ENCODE measurements around the gene CDH23.

The CDH23 gene

DNA sequence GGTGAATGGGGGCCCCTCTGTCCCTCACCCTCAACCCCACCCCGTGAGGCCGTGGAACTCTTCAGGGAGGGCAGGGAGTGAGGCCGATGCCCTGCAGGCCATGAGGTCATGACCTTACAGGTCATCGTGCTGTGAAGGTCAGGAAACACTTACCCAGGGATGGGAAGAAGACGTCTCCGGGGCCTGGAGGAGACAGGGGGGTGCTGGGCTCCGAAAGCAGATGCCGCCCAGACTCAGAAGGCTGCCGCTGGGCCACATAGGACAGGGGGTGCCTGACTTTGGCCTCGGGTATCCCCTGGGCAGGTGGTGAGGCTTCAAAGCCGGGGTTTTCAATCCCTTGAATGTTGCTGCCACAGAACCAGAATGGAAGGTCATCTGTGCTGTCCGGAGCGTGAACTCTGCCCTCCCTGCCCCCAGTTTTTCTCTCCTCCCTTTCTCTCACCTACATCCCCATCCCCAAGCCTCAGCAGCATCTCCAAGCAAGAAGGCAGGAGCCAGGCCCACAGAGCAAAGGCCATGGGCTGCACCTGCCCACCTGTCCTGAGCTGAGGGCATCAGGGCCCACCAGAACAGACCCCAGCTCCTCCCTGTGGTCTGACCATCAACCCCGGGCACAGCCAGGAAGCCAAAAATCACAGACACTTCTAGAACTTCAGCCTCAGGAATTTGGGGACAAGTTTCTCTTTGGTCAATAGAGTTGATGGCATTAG, 354.9 kb downstream of the CDH23 start:
- TF ChIP-seq, protein P1, sequence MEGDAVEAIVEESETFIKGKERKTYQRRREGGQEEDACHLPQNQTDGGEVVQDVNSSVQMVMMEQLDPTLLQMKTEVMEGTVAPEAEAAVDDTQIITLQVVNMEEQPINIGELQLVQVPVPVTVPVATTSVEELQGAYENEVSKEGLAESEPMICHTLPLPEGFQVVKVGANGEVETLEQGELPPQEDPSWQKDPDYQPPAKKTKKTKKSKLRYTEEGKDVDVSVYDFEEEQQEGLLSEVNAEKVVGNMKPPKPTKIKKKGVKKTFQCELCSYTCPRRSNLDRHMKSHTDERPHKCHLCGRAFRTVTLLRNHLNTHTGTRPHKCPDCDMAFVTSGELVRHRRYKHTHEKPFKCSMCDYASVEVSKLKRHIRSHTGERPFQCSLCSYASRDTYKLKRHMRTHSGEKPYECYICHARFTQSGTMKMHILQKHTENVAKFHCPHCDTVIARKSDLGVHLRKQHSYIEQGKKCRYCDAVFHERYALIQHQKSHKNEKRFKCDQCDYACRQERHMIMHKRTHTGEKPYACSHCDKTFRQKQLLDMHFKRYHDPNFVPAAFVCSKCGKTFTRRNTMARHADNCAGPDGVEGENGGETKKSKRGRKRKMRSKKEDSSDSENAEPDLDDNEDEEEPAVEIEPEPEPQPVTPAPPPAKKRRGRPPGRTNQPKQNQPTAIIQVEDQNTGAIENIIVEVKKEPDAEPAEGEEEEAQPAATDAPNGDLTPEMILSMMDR (IDR thresholded peaks at IDR 0.05) = no peak

DNA sequence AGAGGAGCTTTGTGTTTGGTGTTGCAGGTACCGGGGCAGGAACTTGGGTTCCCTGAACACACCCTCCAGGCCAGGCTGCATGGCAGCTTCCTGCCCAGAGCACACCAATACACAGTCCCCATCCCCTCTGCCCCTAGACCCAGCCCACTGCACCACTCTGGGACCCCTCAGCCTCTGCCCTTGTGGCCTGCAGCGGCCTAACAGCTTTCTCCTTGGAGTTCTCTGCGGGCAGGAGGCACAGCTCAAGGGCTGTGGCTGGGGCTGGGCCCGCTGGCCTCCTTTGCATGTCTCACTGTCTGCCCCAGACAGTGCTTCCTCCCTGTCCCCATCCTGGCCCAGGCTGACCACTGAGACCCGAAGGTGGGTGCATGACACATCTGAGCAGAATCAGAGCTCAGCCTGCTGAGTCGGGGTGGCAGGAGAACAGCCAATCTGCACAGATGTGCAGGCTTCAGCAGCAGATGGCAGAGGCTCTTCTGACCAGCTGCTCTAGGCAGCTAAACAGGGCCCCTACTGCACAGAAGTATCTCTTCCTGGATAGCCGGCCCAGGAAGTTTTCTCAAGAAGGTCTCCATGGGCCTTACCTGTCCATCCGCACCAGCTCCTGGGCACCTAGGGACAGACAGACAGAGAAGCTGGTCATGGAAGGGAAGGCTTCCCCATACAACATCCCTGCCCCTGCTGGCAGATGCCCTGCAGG, 355.8 kb downstream of the CDH23 start:
- TF ChIP-seq, protein P1 (IDR thresholded peaks at IDR 0.05) = no peak

DNA sequence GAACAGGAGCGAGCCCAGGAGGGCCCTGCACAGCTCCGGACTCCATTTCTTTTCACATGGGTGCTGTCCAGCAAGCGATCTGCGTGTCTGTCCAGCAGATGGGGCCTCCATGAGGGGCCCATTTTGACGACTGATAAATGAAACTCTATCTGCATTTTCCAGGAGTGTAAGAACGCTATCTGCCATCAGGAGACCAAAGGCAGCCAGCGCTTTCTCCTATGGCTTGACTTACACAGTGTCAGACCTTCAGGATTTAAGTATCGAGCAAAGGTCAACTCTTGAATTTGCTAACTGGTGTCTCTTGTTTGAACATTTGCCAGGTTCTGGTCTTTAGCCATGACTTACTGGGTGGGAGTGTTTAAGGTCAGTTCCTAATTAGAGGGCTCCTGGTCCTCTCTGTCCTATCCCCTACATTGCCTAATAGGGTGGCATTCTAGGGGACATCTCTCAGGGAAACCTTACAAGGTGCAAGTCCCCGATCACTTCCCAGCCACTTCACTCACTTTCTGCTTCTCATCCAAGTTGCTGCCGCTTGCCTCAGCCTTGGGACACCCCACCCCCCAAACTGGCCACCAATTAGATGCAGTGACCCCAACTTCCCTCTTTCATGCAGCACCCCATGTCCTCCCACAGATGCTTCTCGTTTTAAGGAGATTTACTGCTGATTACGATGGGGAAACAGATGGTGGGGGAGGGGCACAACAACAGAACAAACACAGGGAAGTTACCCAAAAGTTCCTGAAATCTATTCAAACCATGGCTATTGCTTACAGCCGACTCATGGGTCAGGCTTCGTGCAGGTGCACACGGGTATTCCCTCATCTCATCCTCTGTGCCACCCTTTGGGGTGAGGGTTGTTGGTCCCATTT, 356.6 kb downstream of the CDH23 start:
- TF ChIP-seq, protein P1 (IDR thresholded peaks at IDR 0.05) = no peak

DNA sequence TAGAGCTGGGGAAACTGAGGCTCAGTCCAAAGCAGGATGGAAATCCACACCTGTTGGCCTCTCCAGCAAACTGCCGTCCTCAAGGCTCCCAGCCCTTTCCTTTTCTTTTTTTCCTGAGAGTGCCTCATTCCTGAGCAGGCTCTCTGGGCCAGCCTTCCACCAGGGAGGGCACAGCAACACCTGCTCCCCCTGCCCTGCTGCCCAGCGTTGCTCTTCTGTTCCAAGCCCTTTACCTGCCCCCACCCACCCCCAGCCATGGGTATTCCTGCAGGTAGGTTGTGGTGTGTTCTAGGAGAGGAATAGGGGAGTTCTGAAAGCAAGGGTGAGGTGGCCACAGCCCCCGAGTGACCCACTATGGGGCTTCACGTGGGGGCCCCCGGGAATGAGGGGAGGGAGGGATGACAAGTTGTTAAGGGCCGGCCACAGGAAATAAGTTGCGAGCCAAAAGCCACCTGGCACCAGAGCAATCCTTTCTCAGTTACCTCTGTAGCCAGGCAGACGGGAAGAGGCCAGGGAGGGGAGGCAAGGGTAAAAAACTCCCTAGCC, 357.3 kb downstream of the CDH23 start:
- TF ChIP-seq, protein P1 (IDR thresholded peaks at IDR 0.05) = no peak

DNA sequence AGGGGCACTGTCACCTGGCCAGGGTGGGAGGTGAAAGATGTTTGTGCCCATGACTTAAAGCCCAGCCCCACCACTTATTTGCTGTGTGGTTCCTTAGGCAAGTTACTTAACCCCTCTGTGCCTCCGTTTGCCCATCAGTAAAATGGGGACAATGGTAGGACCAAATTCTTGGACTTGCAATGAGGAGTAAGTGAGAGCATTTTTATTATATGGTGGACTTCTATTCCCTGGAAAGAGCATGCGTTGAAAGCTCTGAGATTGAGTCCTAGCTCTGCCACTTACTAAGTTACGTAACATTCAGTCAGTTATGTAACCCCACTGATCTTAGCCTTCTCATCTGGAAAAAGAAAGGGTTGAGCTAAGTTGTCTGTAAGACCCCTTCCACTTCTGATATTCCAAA, 357.8 kb downstream of the CDH23 start:
- TF ChIP-seq, protein P1 (IDR thresholded peaks at IDR 0.05) = no peak

DNA sequence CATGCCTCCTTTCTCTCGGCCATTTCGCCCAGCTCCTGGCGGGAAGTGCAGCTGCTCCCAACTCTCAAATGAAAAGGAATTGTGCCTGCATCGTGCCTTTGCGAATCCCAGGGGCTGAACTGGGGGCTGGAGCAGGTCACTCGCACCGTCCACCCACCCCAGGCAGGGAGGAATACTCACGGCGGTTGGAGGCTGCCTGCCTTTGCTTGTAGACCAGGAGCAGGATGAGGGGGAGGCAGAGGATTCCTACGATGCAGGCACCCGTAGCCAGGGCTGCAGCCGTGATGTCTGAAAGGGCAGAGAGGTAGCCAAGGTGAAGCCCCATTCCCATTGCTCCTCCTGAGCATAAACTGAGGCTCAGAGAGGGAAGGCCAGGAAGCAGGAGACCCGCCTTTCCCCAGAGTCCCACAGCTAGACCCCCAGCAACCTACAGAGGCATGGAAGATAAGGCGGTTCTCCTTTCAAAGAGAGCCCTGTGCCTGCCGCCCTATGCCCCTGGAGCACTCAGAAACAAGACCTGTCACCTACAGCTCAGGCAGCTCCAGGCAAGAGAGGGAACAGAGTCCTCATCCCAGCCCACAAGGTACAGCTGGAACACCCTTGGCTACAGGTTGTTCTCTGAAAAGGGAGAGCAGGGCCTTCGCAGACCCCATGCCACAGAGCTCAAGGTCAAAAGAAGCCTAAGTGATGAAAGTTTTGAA, 358.6 kb downstream of the CDH23 start:
- TF ChIP-seq, protein P1 (IDR thresholded peaks at IDR 0.05) = no peak

Measured in LNCAP (cell line).